ENCODE data around the gene CGNL1.

- TF ChIP-seq, protein P1, sequence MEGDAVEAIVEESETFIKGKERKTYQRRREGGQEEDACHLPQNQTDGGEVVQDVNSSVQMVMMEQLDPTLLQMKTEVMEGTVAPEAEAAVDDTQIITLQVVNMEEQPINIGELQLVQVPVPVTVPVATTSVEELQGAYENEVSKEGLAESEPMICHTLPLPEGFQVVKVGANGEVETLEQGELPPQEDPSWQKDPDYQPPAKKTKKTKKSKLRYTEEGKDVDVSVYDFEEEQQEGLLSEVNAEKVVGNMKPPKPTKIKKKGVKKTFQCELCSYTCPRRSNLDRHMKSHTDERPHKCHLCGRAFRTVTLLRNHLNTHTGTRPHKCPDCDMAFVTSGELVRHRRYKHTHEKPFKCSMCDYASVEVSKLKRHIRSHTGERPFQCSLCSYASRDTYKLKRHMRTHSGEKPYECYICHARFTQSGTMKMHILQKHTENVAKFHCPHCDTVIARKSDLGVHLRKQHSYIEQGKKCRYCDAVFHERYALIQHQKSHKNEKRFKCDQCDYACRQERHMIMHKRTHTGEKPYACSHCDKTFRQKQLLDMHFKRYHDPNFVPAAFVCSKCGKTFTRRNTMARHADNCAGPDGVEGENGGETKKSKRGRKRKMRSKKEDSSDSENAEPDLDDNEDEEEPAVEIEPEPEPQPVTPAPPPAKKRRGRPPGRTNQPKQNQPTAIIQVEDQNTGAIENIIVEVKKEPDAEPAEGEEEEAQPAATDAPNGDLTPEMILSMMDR (IDR thresholded peaks at IDR 0.05; ENCODE audit: poor library complexity), result no peak
- TF ChIP-seq EZH2phosphoT487 (IDR thresholded peaks at IDR 0.05; ENCODE audit: low read depth, severe bottlenecking, unreplicated experiment) (no peak), EZH2 (IDR thresholded peaks at IDR 0.05; ENCODE audit: borderline replicate concordance) (no peak)
Observed at GRCh38 chr15:57354436-57355123, 21.7 kb upstream of the CGNL1 start.

All from hepatocyte (in vitro differentiated cells).